Esophagus muscularis mucosa (tissue), 4 donors: ENCODE measurements around the gene GNAZ. TPM values are rescaled to one million over a fixed set of nuclear protein-coding genes. Genes with fewer than 3 reads are reported as not detected.

Experiments used
- DNase-seq: peaks from one replicate; pipeline ENCODE4 v3.0.0-alpha.2; 2017; ENCODE audit errors: extremely low spot score
- H3K27ac ChIP-seq, 4 donors: fragments of 200-600 bp; sonication (generic); replicated peaks in 1 of 4; 1 replicate in 3 of 4; 2 replicates in 1 of 4; pipeline ENCODE4 v1.5.1; 2016 to 2019; ENCODE audit warnings: mild to moderate bottlenecking in 1 of 4
- H3K27me3 ChIP-seq, 4 donors: fragments of 200-600 bp; sonication (generic); one replicate each; pipeline versions ENCODE4 v1.5.1 to v1.6.0; 2016 to 2019
- H3K36me3 ChIP-seq, 4 donors: fragments of 200-600 bp; sonication (generic); one replicate each; pipeline ENCODE4 v1.5.1; 2016 to 2019
- H3K4me1 ChIP-seq, 4 donors: fragments of 200-600 bp; sonication (generic); one replicate each; pipeline ENCODE4 v1.5.1; 2016 to 2019
- H3K4me3 ChIP-seq, 4 donors: fragments of 200-600 bp; sonication (generic); 1 replicate in 2 of 4; 2 replicates in 2 of 4; pipeline ENCODE4 v1.5.1; 2016 to 2019; ENCODE audit warnings: mild to moderate bottlenecking in 4 of 4, moderate library complexity in 1 of 4
- H3K9me3 ChIP-seq, 4 donors: fragments of 200-600 bp; sonication (generic); 1 replicate in 3 of 4; 2 replicates in 1 of 4; pipeline ENCODE4 v1.5.1; 2016 to 2019
- CTCF ChIP-seq, 3 experiments: fragments of 200-600 bp in 2 of 3; fragments of 450-650 bp in 1 of 3; sonication (generic) in 2 of 3; IDR thresholded peaks; one replicate each; pipeline ENCODE4 v1.5.1; 2017 to 2019; ENCODE audit warnings: antibody characterized with exemption in 3 of 3, mild to moderate bottlenecking in 2 of 3, moderate library complexity in 1 of 3
- EP300 ChIP-seq: sonication (generic); formaldehyde crosslinking; IDR thresholded peaks from one replicate; pipeline ENCODE4 v1.6.1; 2017; ENCODE audit warnings: antibody characterized with exemption
- POLR2A ChIP-seq: fragments of 450-650 bp; IDR thresholded peaks from one replicate; pipeline ENCODE4 v1.6.1; 2017; ENCODE audit warnings: antibody characterized with exemption, moderate library complexity, mild to moderate bottlenecking, low read depth
- POLR2AphosphoS5 ChIP-seq, 2 donors: sonication (generic); formaldehyde crosslinking; IDR thresholded peaks; one replicate each; pipeline ENCODE4 v1.6.1; 2017; ENCODE audit warnings: antibody characterized with exemption in 2 of 2
- WGBS: methylation state at CpG from one replicate; pipeline ENCODE4 v1.1.5; 2018; 5-methylcytosine and 5-hydroxymethylcytosine counted together
- intact Hi-C: fragments of 100-400 bp; cut with DNase I; formaldehyde crosslinking; loops from one replicate; pipeline ENCODE4 v1.15.1; 2023
- total RNA-seq, 4 donors: library from RNA; depleted of rRNA; stranded (reverse); fragments of >200 nt; gene quantifications; one replicate each; pipeline versions ENCODE4 v1.1.0 to v1.2.1, GENCODE V29; 2016

The GNAZ gene
- total RNA-seq, 4 donors from 2014 or later: 51.7 to 79.5 (median 64.6) TPM

- WGBS: 53% methylated on average over 5 of the region's 13 CpGs
- no peaks in the 10 kb centered on the region for H3K27me3 ChIP-seq
- no peak overlapping the region for H3K27ac ChIP-seq
- peaks cover 13 to 47% (median 34%) of the 10 kb centered on the region in 4 donors for H3K4me1 ChIP-seq
- H3K36me3 ChIP-seq: peaks cover 0 to 4% (median 0%) of the 10 kb centered on the region in 4 donors
- H3K9me3 ChIP-seq: no peaks in the 10 kb centered on the region
- TF ChIP-seq POLR2A (no peak), CTCF (IDR thresholded peaks at IDR 0.05) (no peak), POLR2AphosphoS5 (IDR thresholded peaks at IDR 0.05) (no peak), EP300 (no peak)
- no peak for DNase-seq
- no peak overlapping the region for H3K4me3 ChIP-seq
- intact Hi-C loops: no loop called here
Observed at GRCh38 chr22:23073526-23074229, 3.4 kb downstream of the GNAZ start.

GRCh38 chr22:23074451-23074850 lies 4.1 kb downstream of the GNAZ start:
- TF ChIP-seq EP300 (no peak), POLR2A (no peak), POLR2AphosphoS5 (IDR thresholded peaks at IDR 0.05) (no peak), CTCF (IDR thresholded peaks at IDR 0.05) (no peak)
- Histone ChIP-seq H3K27ac (no peak overlapping the region), H3K9me3 (no peaks in the 10 kb centered on the region), H3K36me3 (peaks cover 0 to 4% (median 0%) of the 10 kb centered on the region in 4 donors), H3K27me3 (no peaks in the 10 kb centered on the region), H3K4me3 (no peak overlapping the region), H3K4me1 (peaks cover 10 to 41% (median 30%) of the 10 kb centered on the region in 4 donors)
- no peak for DNase-seq
- intact Hi-C loops: no loop called here
- 78% methylated on average over 7 of the region's 7 CpGs for WGBS

- 96% methylated on average over 4 of the region's 4 CpGs for WGBS
- H3K4me3 ChIP-seq: no peak overlapping the region
- no peaks in the 10 kb centered on the region for H3K9me3 ChIP-seq
- H3K27me3 ChIP-seq: no peaks in the 10 kb centered on the region
- no peak for DNase-seq
- no peak overlapping the region for H3K27ac ChIP-seq
- peaks cover 6 to 36% (median 25%) of the 10 kb centered on the region in 4 donors for H3K4me1 ChIP-seq
- TF ChIP-seq EP300 (no peak), POLR2AphosphoS5 (IDR thresholded peaks at IDR 0.05) (no peak), CTCF (IDR thresholded peaks at IDR 0.05) (no peak)
- peaks cover 0 to 4% (median 0%) of the 10 kb centered on the region in 4 donors for H3K36me3 ChIP-seq
- intact Hi-C loops: no loop called here
Observed at GRCh38 chr22:23075050-23075449, 4.7 kb downstream of the GNAZ start.

DNA sequence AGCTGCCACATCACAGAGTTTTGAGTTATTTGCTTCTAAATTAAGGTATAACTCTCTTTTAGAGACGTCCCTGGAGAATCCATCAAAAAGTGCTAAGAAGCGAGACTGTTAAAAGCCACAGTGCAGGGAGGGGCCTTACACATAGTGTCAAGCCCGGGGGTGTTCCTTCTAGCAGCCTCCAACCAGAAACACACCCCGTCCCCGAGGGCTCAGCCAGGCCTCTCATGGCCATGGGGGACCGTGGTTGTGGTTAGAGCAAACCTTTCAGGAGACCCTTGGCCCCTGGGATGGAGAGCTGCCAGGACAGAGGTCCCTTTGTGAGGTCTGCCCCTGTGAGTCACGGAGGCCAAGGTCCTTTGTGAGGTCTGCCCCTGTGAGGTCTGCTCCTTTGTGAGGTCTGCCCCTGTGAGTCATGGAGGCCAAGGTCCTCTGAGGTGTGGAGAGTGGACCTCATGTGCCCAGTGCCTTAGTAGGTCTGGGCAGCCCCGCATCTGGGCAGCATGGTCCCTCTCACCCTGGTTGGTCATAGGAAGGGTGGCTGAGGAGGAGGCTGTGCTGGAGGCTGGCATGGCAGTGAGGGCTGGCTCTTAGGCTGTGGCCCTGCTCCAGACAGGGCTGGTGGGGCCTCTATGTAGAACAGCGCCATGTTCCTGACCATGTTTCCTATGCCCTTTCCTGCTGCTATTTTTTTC lies 5.4 kb downstream of the GNAZ start:
- no peak for TF ChIP-seq CTCF (IDR thresholded peaks at IDR 0.05)
- TF ChIP-seq EP300: no peak
- TF ChIP-seq POLR2A: no peak
- TF ChIP-seq POLR2AphosphoS5 (IDR thresholded peaks at IDR 0.05): no peak
- H3K9me3 ChIP-seq: no peaks in the 10 kb centered on the region
- intact Hi-C loops: no loop called here
- H3K27ac ChIP-seq: no peak overlapping the region
- H3K4me3 ChIP-seq: no peak overlapping the region
- H3K4me1 ChIP-seq: peaks cover 6 to 32% (median 22%) of the 10 kb centered on the region in 4 donors
- peaks cover 0 to 4% (median 0%) of the 10 kb centered on the region in 4 donors for H3K36me3 ChIP-seq
- DNase-seq: no peak
- H3K27me3 ChIP-seq: no peaks in the 10 kb centered on the region
- 81% methylated on average over 8 of the region's 9 CpGs for WGBS
